Neural crest cell (in vitro differentiated cells): Measurements from ENCODE around the gene LRRC73. TPM values are rescaled to one million over a fixed set of nuclear protein-coding genes. Genes with fewer than 3 reads are reported as not detected.
A peak's percentile ranks its signal among the peaks of the same experiment; 100 is the strongest.

Experiments
- DNase-seq: peaks from one replicate; pipeline ENCODE4 v3.0.0; 2021; ENCODE audit warnings: low read depth, mixed read lengths, low spot score
- H3K27ac Mint-ChIP-seq: one replicate; pipeline ENCODE4 v1.8.0; 2021; ENCODE audit warnings: mild to moderate bottlenecking, mixed read lengths; ENCODE audit not compliant: unreplicated experiment
- H3K27me3 Mint-ChIP-seq: 2 replicates; pipeline ENCODE4 v1.8.0; 2021; ENCODE audit warnings: low read depth, mild to moderate bottlenecking, mixed read lengths
- H3K36me3 Mint-ChIP-seq: 2 replicates; pipeline ENCODE4 v1.8.0; 2021; ENCODE audit warnings: low read depth, mild to moderate bottlenecking, mixed read lengths
- H3K4me1 Mint-ChIP-seq: 2 replicates; pipeline ENCODE4 v1.8.0; 2021; ENCODE audit warnings: mixed read lengths
- H3K4me3 Mint-ChIP-seq: one replicate; pipeline ENCODE4 v1.8.0; 2021; ENCODE audit warnings: mild to moderate bottlenecking, mixed read lengths
- H3K9me3 Mint-ChIP-seq: 2 replicates; pipeline ENCODE4 v1.8.0; 2021; ENCODE audit warnings: mixed read lengths
- total RNA-seq: library from RNA; stranded (reverse); gene quantifications from 2 replicates; pipeline ENCODE4 v1.2.1, GENCODE V29; 2021
- TF ChIP-seq, protein P1 (sequence below): fragments of 200-600 bp; sonication (generic); conservative IDR thresholded peaks from 2 replicates; pipeline ENCODE4 v1.5.0; 2021; ENCODE audit warnings: antibody characterized with exemption, mild to moderate bottlenecking

Gene LRRC73
- total RNA-seq, 1 donor from 2014 or later: 2.1 TPM

DNA sequence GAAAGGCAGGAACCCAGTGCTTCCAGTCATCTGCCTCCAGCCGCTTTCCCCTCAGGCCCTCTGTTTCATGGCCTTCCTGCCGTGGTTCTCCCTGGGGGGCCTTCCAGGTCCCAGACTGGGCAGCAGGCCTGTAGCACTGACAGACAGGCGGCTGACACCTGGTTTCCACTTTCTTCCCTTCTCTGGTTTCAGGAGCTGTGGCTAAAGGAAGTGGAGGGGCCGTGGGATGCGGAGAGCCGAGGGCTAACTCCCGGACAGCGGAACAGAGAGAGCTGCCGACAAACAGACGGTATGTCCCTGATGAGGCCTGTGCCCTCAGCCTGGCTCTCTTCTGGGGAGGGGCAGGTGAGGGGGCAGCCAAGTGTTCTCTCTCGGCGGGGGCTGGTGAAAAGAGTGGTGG lies 12.5 kb downstream of the LRRC73 start:
- TF ChIP-seq, protein P1, sequence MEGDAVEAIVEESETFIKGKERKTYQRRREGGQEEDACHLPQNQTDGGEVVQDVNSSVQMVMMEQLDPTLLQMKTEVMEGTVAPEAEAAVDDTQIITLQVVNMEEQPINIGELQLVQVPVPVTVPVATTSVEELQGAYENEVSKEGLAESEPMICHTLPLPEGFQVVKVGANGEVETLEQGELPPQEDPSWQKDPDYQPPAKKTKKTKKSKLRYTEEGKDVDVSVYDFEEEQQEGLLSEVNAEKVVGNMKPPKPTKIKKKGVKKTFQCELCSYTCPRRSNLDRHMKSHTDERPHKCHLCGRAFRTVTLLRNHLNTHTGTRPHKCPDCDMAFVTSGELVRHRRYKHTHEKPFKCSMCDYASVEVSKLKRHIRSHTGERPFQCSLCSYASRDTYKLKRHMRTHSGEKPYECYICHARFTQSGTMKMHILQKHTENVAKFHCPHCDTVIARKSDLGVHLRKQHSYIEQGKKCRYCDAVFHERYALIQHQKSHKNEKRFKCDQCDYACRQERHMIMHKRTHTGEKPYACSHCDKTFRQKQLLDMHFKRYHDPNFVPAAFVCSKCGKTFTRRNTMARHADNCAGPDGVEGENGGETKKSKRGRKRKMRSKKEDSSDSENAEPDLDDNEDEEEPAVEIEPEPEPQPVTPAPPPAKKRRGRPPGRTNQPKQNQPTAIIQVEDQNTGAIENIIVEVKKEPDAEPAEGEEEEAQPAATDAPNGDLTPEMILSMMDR: no peak
- Mint-ChIP-seq H3K27me3 (no peaks in the 10 kb centered on the region), H3K4me1 (peaks cover 13% of the 10 kb centered on the region), H3K4me3 (no peak overlapping the region), H3K9me3 (no peaks in the 10 kb centered on the region), H3K27ac (no peak overlapping the region), H3K36me3 (peaks cover 5% of the 10 kb centered on the region)
- no peak for DNase-seq

DNA sequence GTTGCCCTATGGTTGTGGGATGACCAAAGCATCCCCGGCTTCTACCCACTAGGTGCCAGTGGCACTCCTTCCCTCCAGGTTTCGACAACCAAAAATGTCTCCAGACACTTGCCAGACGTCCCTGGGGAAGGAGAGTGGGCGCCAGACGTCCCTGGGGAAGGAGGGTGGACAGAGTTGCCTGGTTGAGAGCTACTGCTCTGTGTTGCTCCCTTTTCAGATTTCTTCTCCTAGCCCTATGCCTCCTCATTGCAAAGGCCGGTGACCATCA lies 13.1 kb downstream of the LRRC73 start:
- H3K36me3 Mint-ChIP-seq: peaks cover 4% of the 10 kb centered on the region
- H3K27ac Mint-ChIP-seq: no peak overlapping the region
- H3K27me3 Mint-ChIP-seq: no peaks in the 10 kb centered on the region
- no peak for DNase-seq
- TF ChIP-seq, protein P1: no peak
- H3K4me3 Mint-ChIP-seq: no peak overlapping the region
- H3K4me1 Mint-ChIP-seq: peaks cover 16% of the 10 kb centered on the region
- no peaks in the 10 kb centered on the region for H3K9me3 Mint-ChIP-seq

DNA sequence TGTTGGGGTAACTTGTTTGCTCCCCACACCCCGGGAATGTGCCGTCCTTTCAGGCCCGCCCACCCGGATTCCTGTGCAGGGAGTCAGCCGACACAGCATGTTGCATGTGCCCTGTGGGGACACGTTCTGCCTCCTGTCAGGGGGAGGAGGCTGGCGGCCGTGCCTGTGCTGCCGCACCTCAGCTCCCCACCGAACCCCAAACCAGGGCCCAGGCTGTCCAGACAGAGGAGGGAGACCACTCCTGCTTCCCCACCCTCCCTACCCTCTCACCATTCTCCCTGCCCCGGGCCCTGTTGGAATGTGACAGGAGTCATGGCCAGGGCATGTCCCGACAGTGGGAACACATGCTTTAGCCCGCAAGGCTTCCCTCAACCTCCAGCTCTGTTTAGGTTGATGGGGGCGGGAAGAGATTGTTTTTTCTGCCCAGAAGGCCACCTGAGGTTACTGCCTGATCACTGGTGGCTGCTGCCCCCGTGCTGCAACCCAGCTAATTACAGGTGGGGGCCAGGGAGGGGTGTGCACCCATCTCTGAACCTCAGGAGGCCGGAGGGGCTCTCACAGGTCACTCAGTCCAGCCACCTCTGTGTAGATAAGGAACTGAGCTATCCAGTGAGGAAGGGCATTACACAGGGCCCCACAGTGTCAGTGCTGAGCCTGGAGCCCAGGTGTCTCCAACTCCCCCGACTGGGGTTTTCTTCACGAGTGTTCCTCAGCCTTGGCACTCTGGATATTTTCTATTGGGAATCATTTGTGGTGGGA lies 13.6 kb downstream of the LRRC73 start:
- no peak for DNase-seq
- Mint-ChIP-seq H3K36me3 (no peaks in the 10 kb centered on the region), H3K27ac (no peak overlapping the region), H3K4me1 (peaks cover 16% of the 10 kb centered on the region), H3K9me3 (no peaks in the 10 kb centered on the region), H3K27me3 (no peaks in the 10 kb centered on the region), H3K4me3 (no peak overlapping the region)
- TF ChIP-seq, protein P1: peak; percentile 59

DNA sequence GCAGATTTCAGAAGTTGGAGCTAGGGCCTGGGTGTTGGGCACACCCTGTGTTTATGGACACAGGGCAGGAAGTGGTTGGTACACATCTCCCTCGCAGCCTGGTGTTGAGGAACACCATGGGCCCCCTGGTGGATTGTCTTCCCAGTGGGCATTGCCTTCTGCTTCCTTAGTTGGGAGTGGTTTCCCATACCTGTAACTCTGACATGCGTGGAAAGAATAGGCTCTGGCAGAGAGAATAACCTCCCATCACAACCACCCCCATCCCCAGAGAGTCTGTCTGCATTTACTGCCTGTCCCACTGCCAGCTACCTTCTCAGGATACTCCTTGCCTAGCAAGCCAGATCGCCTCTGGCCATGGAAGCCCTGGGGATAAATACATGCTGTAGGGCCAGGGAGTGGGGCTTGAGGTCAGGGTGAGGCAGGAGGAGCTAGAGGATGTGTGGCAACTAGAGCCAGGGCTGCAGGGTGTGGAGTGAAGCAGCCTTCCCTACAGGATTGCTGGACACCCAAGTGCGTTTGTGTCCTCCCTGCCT lies 14.7 kb downstream of the LRRC73 start:
- no peak for DNase-seq
- H3K4me3 Mint-ChIP-seq: no peak overlapping the region
- H3K4me1 Mint-ChIP-seq: peaks cover 16% of the 10 kb centered on the region
- H3K9me3 Mint-ChIP-seq: no peaks in the 10 kb centered on the region
- no peaks in the 10 kb centered on the region for H3K27me3 Mint-ChIP-seq
- no peaks in the 10 kb centered on the region for H3K36me3 Mint-ChIP-seq
- TF ChIP-seq, protein P1: no peak
- peak overlapping the region; percentile 35 for H3K27ac Mint-ChIP-seq

DNA sequence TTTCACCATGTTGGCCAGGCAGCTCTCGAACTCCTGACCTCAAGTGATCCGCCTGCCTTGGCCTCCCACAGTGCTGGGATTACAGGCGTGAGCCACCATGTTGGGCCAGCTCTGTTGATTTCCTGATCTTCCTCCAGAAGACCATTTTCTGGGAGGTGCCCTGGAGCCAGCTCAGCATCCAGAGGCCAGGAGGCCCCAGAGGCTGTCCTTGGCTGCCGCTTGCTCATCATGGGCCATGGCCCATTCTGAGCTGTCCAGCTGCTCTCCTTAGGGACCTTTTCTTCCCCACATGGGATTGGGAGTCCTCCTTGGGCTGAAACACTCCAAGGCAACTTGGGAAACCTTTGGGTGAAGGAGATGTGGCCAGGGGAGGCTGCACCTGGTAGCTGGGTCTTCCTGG lies 15.4 kb downstream of the LRRC73 start:
- DNase-seq: no peak
- H3K27ac Mint-ChIP-seq: no peak overlapping the region
- no peaks in the 10 kb centered on the region for H3K9me3 Mint-ChIP-seq
- H3K4me3 Mint-ChIP-seq: no peak overlapping the region
- peaks cover 22% of the 10 kb centered on the region for H3K4me1 Mint-ChIP-seq
- H3K27me3 Mint-ChIP-seq: no peaks in the 10 kb centered on the region
- TF ChIP-seq, protein P1: no peak
- H3K36me3 Mint-ChIP-seq: no peaks in the 10 kb centered on the region
